IPS-18a (cell line): ENCODE measurements around the gene WDR5.

Source experiments
- H3K27ac ChIP-seq: one replicate; pipeline ENCODE4 v1.5.1; 2013; ENCODE audit warnings: low read length
- H3K27me3 ChIP-seq: one replicate; pipeline ENCODE4 v1.6.1; 2013; ENCODE audit warnings: mild to moderate bottlenecking, low read length; ENCODE audit not compliant: control insufficient read depth, insufficient read depth
- H3K36me3 ChIP-seq: one replicate; pipeline ENCODE4 v1.6.1; 2013; ENCODE audit warnings: low read depth, low read length; ENCODE audit not compliant: control insufficient read depth
- H3K4me1 ChIP-seq: one replicate; pipeline ENCODE4 v1.6.1; 2013; ENCODE audit warnings: low read depth, low read length; ENCODE audit not compliant: control insufficient read depth
- H3K4me3 ChIP-seq: one replicate; pipeline ENCODE4 v1.5.1; 2013; ENCODE audit warnings: low read length
- H3K9ac ChIP-seq: one replicate; pipeline ENCODE4 v1.6.1; 2013; ENCODE audit warnings: mild to moderate bottlenecking, low read length, moderate library complexity
- H3K9me3 ChIP-seq: one replicate; pipeline ENCODE4 v1.6.1; 2013; ENCODE audit warnings: low read depth, low read length; ENCODE audit not compliant: control insufficient read depth

Gene WDR5

DNA sequence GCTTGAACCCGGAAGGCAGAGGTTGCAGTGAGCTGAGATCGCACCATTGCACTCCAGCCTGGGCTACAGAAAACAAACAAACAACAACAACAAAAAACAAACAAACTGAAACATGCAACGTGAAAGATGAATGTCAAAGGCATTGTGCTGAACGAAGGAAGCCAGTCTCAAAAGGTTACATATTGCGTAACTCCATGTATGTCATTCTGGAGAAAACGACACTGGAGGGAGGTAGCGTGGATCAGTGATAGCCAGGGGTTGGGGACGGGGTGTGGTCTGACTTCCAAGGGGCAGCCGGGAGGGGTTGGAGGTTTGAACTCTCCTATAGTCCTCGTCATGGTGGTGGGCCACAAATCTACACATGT, 12.1 kb upstream of the WDR5 start:
- Histone ChIP-seq H3K9me3 (no peaks in the 10 kb centered on the region), H3K27ac (no peak overlapping the region), H3K4me1 (no peaks in the 10 kb centered on the region), H3K4me3 (no peak overlapping the region), H3K36me3 (no peaks in the 10 kb centered on the region), H3K27me3 (no peaks in the 10 kb centered on the region), H3K9ac (no peak overlapping the region)

DNA sequence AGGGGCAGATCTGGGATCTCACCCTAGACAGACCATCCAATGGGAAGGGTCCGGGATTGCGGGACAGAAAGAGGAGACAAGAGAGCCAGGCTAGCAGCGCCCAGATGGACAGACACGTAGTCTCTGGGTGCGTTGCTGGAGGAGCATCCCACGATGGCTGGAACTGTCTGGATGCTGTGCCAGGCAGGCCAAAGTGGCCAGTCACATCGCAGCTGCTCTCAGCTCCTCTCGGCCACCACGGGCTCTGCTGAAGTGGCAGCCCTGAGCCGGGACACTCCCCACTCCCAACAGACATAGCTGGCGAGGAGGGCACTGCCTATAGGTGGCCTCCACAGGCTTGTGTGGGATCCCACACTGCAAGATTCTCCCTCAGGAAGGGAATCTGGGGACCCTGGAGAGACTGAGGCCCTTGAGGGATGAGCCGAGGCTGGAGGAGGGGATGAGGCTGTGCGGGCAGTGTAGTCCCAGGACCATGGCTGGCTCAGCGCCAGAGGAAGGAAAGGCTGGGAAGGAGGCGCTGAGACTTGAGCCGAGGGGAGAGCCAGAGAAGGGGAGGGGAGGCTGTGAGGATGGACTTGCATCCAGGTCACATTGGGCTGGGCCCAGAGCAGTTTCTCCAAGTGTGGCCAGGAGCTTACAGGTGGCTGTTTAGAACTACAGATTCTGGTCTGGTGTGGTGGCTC, 10.3 kb upstream of the WDR5 start:
- Histone ChIP-seq H3K4me1 (no peaks in the 10 kb centered on the region), H3K27me3 (no peaks in the 10 kb centered on the region), H3K36me3 (no peaks in the 10 kb centered on the region), H3K27ac (no peak overlapping the region), H3K9me3 (no peaks in the 10 kb centered on the region), H3K9ac (no peak overlapping the region), H3K4me3 (no peak overlapping the region)

DNA sequence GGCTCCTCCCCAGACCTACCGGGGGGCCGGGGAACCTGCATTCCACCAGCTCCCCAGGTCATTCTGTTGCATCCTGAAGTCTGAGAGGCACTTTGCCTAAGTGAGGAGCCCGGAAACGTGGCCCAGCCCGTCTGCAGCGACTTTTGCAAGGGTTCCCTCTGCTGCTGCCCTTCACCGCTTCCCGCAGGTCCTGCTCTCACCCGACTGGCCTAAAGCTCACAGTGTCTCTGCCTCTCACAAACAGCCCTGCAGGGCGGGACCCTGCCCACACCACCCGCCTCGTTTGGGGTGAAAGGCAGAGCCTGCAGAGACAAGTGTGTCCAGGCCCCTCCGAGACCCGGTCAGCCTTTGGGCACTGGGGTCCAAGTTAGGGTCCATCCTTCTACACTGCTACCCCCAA, 9.5 kb upstream of the WDR5 start:
- Histone ChIP-seq H3K9me3 (no peaks in the 10 kb centered on the region), H3K27ac (no peak overlapping the region), H3K4me3 (no peak overlapping the region), H3K36me3 (no peaks in the 10 kb centered on the region), H3K27me3 (no peaks in the 10 kb centered on the region), H3K4me1 (peaks cover 7% of the 10 kb centered on the region), H3K9ac (no peak overlapping the region)

DNA sequence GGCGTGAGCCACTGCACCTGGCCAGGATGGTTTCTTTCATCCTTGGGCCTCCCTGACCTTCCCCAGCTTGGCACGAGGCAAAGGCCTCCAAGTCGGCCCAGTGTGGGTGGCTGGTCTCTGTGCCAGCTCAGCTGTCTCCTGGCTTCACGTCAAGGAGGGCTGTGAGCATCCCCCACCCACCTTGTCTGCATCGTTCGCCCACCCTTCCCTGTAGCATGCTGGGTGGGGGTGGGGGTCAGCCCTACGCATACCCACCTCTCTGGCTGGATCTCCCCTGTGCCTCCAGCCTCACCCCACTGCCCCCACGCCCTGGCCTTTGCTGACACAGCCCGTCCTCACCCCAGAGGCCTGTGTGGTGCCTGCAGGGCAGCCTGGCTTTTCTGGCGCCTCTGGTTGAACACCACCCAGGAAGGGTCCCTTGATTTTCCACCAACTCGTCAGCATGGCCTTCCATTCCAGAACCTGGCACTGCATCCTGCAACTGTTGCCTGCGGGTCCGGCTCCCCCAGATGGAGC, 8.8 kb upstream of the WDR5 start:
- no peak overlapping the region for H3K27ac ChIP-seq
- H3K9me3 ChIP-seq: no peaks in the 10 kb centered on the region
- no peak overlapping the region for H3K9ac ChIP-seq
- H3K27me3 ChIP-seq: no peaks in the 10 kb centered on the region
- no peak overlapping the region for H3K4me3 ChIP-seq
- H3K36me3 ChIP-seq: no peaks in the 10 kb centered on the region
- H3K4me1 ChIP-seq: peaks cover 15% of the 10 kb centered on the region

DNA sequence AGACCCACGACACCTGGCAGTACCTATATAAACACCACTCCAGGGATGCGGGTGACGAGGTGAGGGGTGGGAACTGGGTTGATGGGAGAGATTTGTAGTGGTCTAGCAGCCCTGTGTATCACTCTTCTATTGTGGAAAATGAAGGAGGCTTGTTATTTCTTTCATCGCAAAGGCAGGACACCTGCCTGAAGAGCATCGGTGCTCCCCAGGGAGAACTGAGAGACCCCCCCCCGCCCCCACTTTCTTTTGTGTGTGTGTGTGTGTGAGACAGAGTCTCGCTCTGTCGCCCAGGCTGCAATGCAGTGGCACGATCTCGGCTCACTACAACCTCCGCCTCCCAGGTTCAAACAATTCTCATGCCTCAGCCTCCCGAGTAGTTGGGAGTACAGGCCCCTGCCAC, 8.3 kb upstream of the WDR5 start:
- no peak overlapping the region for H3K9ac ChIP-seq
- H3K27ac ChIP-seq: no peak overlapping the region
- H3K9me3 ChIP-seq: no peaks in the 10 kb centered on the region
- peaks cover 15% of the 10 kb centered on the region for H3K4me1 ChIP-seq
- H3K36me3 ChIP-seq: no peaks in the 10 kb centered on the region
- H3K4me3 ChIP-seq: no peak overlapping the region
- no peaks in the 10 kb centered on the region for H3K27me3 ChIP-seq

DNA sequence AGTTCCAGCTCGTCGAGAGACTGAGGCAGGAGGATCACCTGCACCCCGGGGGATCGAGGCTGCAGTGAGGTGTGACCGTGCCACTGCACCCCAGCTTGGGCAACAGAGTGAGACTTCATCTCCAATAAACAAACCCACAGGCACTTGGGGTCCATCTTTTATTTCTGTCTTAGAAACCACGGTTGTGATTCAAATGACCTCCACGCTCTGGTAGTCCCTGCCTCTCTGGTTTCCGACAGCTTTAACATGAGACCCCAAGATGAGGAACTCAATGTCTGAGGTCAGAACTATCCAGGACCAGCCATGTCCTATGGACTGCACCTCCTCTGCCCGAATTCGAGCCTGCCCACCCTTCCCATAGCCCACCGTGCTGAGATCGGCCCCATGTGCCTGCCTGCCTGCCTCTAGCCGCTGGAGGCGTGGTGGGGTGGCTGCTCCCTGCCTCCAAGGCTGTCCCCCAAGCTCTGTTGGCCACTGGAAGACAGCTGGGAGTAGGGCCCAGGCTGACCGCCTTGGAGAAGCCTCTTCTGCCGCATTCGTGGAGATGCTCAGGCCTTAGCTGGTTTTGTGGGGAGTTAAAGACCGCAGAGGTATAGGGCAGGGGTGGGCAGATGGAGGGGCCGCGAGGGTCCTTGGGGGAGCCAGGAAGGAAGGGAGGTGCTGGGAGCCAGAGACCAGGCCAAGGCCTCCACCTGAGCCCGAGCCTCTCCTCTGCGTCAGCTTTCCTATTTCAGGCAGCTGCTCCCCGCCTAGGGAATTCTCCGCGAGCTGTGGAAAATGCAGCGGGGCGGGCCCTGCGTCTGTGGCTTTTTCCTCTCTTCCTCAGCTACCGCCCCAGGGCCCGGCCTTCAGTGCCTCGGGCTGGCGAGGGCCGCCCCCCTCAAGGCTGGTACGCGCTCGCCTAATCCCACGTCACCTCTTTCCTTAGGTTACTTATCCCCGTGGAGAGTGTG, 6.9 kb upstream of the WDR5 start:
- Histone ChIP-seq H3K9me3 (no peaks in the 10 kb centered on the region), H3K36me3 (no peaks in the 10 kb centered on the region), H3K4me3 (no peak overlapping the region), H3K27ac (no peak overlapping the region), H3K4me1 (peaks cover 15% of the 10 kb centered on the region), H3K27me3 (no peaks in the 10 kb centered on the region), H3K9ac (no peak overlapping the region)

DNA sequence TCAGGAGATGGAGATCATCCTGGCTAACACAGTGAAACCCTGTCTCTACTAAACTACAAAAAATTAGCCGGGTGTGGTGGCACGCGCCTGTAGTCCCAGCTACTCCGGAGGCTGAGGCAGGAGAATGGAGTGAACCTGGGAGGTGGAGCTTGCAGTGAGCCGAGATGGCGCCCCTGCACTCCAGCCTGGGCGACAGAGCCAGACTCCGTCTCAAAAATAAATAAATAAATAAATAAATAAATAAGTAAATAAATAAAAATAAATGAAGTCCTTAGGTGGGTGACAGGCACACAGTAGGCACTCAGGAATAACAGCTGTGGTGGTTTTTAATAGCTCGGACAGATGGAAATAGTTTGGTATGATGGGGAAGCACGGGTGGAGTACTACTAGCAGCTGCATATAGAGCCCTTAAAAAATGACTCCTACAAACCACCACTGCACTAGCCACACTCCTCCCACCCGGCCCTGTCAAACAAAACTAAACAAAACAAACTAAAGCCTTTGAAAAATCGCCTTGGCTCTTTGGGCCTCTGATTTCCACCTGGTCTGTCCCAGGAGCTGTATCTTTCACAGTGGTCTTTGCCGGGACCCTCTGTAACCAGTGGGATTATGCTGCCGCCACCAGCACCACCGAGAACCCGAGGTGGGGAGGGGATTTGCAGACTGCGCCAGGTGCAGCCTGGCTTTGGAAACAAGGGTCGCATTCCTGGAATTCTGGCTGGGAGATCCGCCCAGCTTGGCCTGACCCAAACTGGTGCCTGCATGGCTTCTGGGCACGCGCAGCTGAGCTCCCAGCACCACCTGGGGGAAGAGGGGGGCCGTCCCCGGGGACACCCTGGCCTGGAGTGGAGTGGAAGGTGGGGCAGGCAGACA, 5.1 kb upstream of the WDR5 start:
- no peak overlapping the region for H3K27ac ChIP-seq

DNA sequence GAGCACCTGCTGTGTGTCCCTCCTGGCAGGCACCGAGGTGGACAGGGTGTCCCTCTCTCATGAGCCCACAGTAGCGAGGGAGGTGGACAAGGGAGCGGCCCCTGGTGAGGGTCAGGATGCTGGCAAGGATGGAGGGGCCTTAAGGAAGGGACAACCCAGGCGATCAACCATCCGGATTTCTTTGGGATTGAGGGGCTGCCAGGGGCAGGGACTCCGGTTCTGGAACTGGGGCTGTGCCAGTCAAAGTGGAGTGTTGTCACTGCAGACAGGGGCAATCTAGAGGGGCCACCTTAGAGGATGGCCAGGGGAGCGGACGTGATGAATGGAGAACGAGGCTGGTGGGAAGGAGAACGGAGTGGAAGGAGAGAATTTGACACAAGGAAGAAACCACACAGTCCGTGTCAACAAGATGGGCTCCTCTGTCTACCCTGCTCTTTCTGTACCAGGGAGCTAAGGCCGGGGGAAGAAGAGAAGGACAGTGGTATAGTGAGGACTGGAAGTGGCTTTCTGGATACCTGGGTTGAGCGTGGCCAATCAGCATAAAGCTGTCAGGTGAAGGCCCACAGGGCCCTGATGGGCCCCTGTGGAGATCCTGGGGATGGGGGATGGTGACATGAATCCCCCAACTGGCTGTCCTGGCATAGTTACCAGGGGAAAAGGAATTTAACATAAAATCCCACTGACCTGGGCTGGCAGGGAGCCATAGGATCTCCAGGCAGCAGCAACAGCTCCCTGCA, 4.2 kb upstream of the WDR5 start:
- Histone ChIP-seq H3K27me3 (no peaks in the 10 kb centered on the region), H3K4me1 (peaks cover 21% of the 10 kb centered on the region), H3K4me3 (no peak overlapping the region), H3K9ac (no peak overlapping the region), H3K9me3 (no peaks in the 10 kb centered on the region), H3K36me3 (no peaks in the 10 kb centered on the region), H3K27ac (no peak overlapping the region)

More for the DNA sequence above, 5.1 kb upstream of the WDR5 start:
- no peak overlapping the region for H3K4me3 ChIP-seq
- peaks cover 21% of the 10 kb centered on the region for H3K4me1 ChIP-seq
- no peaks in the 10 kb centered on the region for H3K27me3 ChIP-seq
- no peaks in the 10 kb centered on the region for H3K36me3 ChIP-seq
- H3K9me3 ChIP-seq: no peaks in the 10 kb centered on the region
- H3K9ac ChIP-seq: no peak overlapping the region

DNA sequence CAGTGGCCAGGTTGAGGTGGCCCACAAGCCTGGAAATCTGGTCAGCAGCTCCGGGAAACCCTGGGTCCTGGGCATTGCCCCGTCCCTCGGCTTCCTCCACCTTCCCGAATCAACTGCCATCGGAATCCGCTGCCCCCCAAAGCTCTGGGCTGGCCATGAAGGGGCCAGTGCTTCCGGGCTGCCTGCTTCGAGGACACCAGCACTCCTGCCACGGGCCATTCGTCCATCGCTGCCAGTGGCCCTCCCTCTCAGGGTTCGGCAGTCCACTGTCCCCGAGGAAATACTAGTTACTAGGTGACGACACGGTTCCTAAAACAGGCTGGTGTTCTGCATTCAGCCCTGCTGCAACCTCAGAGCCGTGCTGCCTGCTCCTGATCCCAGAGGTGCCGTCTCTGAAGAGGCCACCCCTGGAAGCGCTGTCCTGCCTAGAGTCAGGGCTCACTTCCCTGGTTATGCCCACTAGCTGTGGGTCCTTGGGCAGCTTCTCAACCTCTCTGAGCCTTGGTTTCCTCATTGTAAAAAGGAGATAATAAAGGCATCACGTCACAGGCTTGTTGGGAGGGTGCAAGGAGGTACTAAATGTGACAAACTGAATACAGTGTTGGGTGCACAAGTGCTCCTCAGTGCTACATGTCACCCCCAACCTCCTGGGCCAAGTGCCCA, 3.5 kb upstream of the WDR5 start:
- Histone ChIP-seq H3K27me3 (no peaks in the 10 kb centered on the region), H3K27ac (no peak overlapping the region), H3K4me3 (no peak overlapping the region), H3K4me1 (peaks cover 28% of the 10 kb centered on the region), H3K36me3 (no peaks in the 10 kb centered on the region), H3K9me3 (no peaks in the 10 kb centered on the region), H3K9ac (no peak overlapping the region)

DNA sequence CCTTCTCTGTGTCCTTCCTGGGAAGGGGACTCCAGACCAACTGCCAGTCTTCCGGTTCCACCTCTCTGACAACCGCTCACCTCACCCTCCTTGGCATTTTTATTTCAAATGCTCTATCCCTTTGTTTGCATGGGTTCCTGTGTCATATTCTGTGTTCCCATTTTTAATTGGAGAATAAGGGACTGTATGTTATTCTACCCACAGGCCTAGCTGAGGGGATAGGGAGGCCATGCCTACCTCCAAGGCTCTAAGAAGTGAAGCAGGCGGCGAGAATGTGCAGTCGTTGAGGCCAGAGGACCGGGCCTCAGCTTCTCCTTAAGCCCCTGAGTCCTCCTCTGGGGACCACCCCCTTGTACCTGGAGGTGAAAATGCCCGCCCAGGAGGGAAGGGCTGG, 936 bp upstream of the WDR5 start:
- Histone ChIP-seq H3K27ac (peak overlapping the region; percentile 55), H3K36me3 (peaks cover 11% of the 10 kb centered on the region)

More for the DNA sequence above, 936 bp upstream of the WDR5 start:
- Histone ChIP-seq H3K9me3 (no peaks in the 10 kb centered on the region), H3K4me1 (peaks cover 28% of the 10 kb centered on the region), H3K4me3 (peak overlapping the region; percentile 86), H3K27me3 (no peaks in the 10 kb centered on the region), H3K9ac (peak overlapping the region; percentile 92)
